Measurements from ENCODE around the gene RHOT2. TPM values are rescaled to one million over a fixed set of nuclear protein-coding genes. Genes with fewer than 3 reads are reported as not detected.

Gene RHOT2
- total RNA-seq, 1 experiment from 2014 or later = 98.5 TPM

DNA sequence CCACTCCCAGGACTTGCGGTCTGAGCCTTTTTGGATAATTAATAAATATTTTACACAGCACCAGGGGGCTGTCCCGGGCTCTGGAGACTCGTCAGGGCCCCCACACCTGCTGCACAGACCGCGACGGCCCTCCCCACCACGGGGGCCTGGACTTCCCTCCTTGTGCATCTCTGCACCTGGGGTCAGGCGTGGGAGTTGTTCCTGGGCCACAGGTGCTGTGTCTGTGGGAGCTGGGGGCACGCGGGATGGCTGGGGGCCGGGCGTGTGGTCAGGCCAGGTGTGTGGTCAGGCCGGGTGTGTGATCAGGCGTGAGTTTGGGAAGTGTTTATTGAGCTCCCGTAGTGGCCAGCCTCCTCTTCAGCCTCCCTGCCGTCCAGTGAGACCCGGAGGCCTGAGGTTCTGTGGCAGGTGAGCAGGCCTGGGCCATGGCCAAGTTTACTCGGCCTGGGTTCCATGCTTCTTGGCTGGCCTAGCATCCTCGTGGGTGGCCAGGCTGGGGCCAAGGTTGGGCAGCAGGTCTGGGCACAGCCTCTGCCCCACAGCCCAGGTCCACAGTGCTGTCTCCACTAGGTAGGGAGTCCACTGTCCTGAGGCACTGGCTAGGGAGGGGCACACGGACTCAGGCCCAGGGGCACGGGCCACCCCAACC lies 10.4 kb downstream of the RHOT2 start:
- BruUV-seq (replicated peaks) = no TSS peak
- intact Hi-C loops (cut with micrococcal nuclease) = no loop called here
- no peaks in the 10 kb centered on the region for H3K9me2 ChIP-seq (ENCODE audit: insufficient read depth)
- DNase-seq (ENCODE audit: low read depth, low spot score) (no peak), ATAC-seq (no peak)
- no peaks in the 10 kb centered on the region for H3K9me3 ChIP-seq (ENCODE audit: control insufficient read depth in 1 of 2, insufficient read depth in 1 of 2, low read depth in 1 of 2, low read length in 2 of 2)
- no peak overlapping the region for H3K4me3 ChIP-seq (replicated peaks in 1 of 2; ENCODE audit: low read depth in 1 of 2, low read length in 2 of 2)
- H3K4me2 ChIP-seq (ENCODE audit: low read length) = no peak overlapping the region
- no peaks in the 10 kb centered on the region for H3K27me3 ChIP-seq (ENCODE audit: insufficient read depth, low read length)
- ChIA-PET CTCF (interaction anchor here (1.0 kb wide), 1 partner anchor 30 kb away, joined by 5 read pairs; the partner anchor contains the start of gene WDR90), POLR2A (interaction anchor here (0.6 kb wide), 1 partner anchor 143 kb away, joined by 4 read pairs; no protein-coding TSS in a partner anchor), RAD21 (ENCODE audit: low non-redundant PET in 1 of 2, low total read pairs in 2 of 2, uncharacterized antibody in 2 of 2, unreplicated experiment in 2 of 2) (no interaction called here)
- peaks cover 29% of the 10 kb centered on the region for H3K79me2 ChIP-seq (ENCODE audit: insufficient read depth, low read length)
- H3K27ac ChIP-seq (ENCODE audit: low read depth, low read length) = peak overlapping the region; percentile 75; the same call in 1 of the 2 replicates
- H3K4me1 ChIP-seq (ENCODE audit: control insufficient read depth in 1 of 2, insufficient read depth in 2 of 2, low read length in 2 of 2) = peaks cover 11 to 35% of the 10 kb centered on the region in 2 experiments
- no peak overlapping the region for H2AFZ ChIP-seq (ENCODE audit: low read depth, low read length, poor library complexity, severe bottlenecking)
- peaks cover 0 to 24% of the 10 kb centered on the region in 2 experiments; a peak in 2 of 4 replicates for H3K36me3 ChIP-seq (ENCODE audit: control insufficient read depth in 1 of 2, insufficient read depth in 2 of 2, low read length in 2 of 2)
- no peak for TF ChIP-seq JUND (IDR thresholded peaks at IDR 0.05)
- TF ChIP-seq ZFX (IDR thresholded peaks at IDR 0.05) = no peak
- TF ChIP-seq POLR2AphosphoS5 (IDR thresholded peaks at IDR 0.05; ENCODE audit: low read depth, low read length) = no peak
- TF ChIP-seq, protein P1, sequence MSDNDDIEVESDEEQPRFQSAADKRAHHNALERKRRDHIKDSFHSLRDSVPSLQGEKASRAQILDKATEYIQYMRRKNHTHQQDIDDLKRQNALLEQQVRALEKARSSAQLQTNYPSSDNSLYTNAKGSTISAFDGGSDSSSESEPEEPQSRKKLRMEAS (IDR thresholded peaks at IDR 0.05) = no peak
- TF ChIP-seq, protein P2, sequence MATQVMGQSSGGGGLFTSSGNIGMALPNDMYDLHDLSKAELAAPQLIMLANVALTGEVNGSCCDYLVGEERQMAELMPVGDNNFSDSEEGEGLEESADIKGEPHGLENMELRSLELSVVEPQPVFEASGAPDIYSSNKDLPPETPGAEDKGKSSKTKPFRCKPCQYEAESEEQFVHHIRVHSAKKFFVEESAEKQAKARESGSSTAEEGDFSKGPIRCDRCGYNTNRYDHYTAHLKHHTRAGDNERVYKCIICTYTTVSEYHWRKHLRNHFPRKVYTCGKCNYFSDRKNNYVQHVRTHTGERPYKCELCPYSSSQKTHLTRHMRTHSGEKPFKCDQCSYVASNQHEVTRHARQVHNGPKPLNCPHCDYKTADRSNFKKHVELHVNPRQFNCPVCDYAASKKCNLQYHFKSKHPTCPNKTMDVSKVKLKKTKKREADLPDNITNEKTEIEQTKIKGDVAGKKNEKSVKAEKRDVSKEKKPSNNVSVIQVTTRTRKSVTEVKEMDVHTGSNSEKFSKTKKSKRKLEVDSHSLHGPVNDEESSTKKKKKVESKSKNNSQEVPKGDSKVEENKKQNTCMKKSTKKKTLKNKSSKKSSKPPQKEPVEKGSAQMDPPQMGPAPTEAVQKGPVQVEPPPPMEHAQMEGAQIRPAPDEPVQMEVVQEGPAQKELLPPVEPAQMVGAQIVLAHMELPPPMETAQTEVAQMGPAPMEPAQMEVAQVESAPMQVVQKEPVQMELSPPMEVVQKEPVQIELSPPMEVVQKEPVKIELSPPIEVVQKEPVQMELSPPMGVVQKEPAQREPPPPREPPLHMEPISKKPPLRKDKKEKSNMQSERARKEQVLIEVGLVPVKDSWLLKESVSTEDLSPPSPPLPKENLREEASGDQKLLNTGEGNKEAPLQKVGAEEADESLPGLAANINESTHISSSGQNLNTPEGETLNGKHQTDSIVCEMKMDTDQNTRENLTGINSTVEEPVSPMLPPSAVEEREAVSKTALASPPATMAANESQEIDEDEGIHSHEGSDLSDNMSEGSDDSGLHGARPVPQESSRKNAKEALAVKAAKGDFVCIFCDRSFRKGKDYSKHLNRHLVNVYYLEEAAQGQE (IDR thresholded peaks at IDR 0.05; ENCODE audit: low read depth) = no peak
- TF ChIP-seq RAD21 (IDR thresholded peaks at IDR 0.05; ENCODE audit: low read depth) = no peak
- TF ChIP-seq EZH2 (IDR thresholded peaks at IDR 0.05) = no peak
- no peak for TF ChIP-seq SIN3A (IDR thresholded peaks at IDR 0.05; ENCODE audit: low read depth)
- TF ChIP-seq SP1 (IDR thresholded peaks at IDR 0.05; ENCODE audit: low read depth) = no peak
- TF ChIP-seq ZNF274 (IDR thresholded peaks at IDR 0.05; ENCODE audit: low read depth, low read length) = no peak
- TF ChIP-seq EZH2phosphoT487 (IDR thresholded peaks at IDR 0.05; ENCODE audit: borderline replicate concordance) = no peak
- TF ChIP-seq ELF1 (IDR thresholded peaks at IDR 0.05; ENCODE audit: borderline replicate concordance, low read depth) = no peak
- TF ChIP-seq EGR1 (IDR thresholded peaks at IDR 0.05; ENCODE audit: low read depth) = no peak
- no peak overlapping the region for H3K9ac ChIP-seq (ENCODE audit: low read length)
- no peaks in the 10 kb centered on the region for H4K20me1 ChIP-seq (ENCODE audit: insufficient read depth)

Measured in HCT116 (cell line).